H1 (cell line): ENCODE measurements around the gene CEACAM21. TPM values are rescaled to one million over a fixed set of nuclear protein-coding genes. Genes with fewer than 3 reads are reported as not detected.

Experiments used
- CTCF ChIA-PET: fragments of 300-600 bp; sonication (Branson Sonifier 250); formaldehyde crosslinking; loops from one replicate; lab custom pipeline; 2021; ENCODE audit not compliant: partially characterized antibody; lab: Charles Lee
- POLR2A ChIA-PET: fragments of 300-600 bp; sonication (Branson Sonifier 250); formaldehyde crosslinking; loops from one replicate; lab custom pipeline; 2021; ENCODE audit warnings: inconsistent platforms; ENCODE audit not compliant: partially characterized antibody; lab: Charles Lee
- DNase-seq, 2 experiments: peaks; one replicate each; pipeline versions ENCODE4 v3.0.0 to v3.0.0-alpha.2; 2010 to 2022; ENCODE audit warnings: low spot score in 2 of 2, low read depth in 1 of 2, mixed read lengths in 1 of 2
- FAIRE-seq: peaks from 2 replicates; lab custom pipeline; 2011; peaks lifted over from hg19 to GRCh38; lab: Jason Lieb, UNC
- H2AFZ ChIP-seq: 2 replicates; pipeline ENCODE4 v1.8.1; 2012; ENCODE audit warnings: low read length, inconsistent platforms
- H2AK5ac ChIP-seq: 2 replicates; pipeline ENCODE4 v1.6.1; 2013; ENCODE audit warnings: low read depth, low read length
- H2BK120ac ChIP-seq: replicated peaks from 2 replicates; pipeline ENCODE3; 2013; ENCODE audit warnings: low read depth, low read length, inconsistent platforms
- H2BK12ac ChIP-seq: 2 replicates; pipeline ENCODE4 v1.6.1; 2013; ENCODE audit warnings: low read depth, low read length
- H2BK15ac ChIP-seq: 2 replicates; pipeline ENCODE4 v1.6.1; 2013; ENCODE audit warnings: low read length
- H2BK20ac ChIP-seq: 2 replicates; pipeline ENCODE4 v1.6.1; 2013; ENCODE audit warnings: low read length
- H2BK5ac ChIP-seq: 2 replicates; pipeline ENCODE4 v1.6.1; 2013; ENCODE audit warnings: low read depth, low read length
- H3K14ac ChIP-seq: 2 replicates; pipeline ENCODE4 v1.6.1; 2013; ENCODE audit warnings: inconsistent platforms; ENCODE audit not compliant: insufficient read length
- H3K18ac ChIP-seq: 2 replicates; pipeline ENCODE4 v1.6.1; 2013; ENCODE audit warnings: low read length; ENCODE audit errors: extremely low read depth
- H3K23ac ChIP-seq: 2 replicates; pipeline ENCODE4 v1.6.1; 2013; ENCODE audit warnings: inconsistent platforms; ENCODE audit not compliant: insufficient read length
- H3K23me2 ChIP-seq: 2 replicates; pipeline ENCODE4 v1.6.1; 2013; ENCODE audit warnings: low read depth, low read length
- H3K27ac ChIP-seq: 2 replicates; pipeline ENCODE4 v1.6.1; 2011; ENCODE audit warnings: low read depth, low read length, inconsistent platforms
- H3K27me3 ChIP-seq, 4 experiments: replicated peaks in 1 of 4; 1 replicate in 1 of 4; 2 replicates in 3 of 4; pipeline versions ENCODE4 v1.6.1 to v1.8.1; 2011 to 2013; ENCODE audit warnings: low read length in 3 of 4, mild to moderate bottlenecking in 3 of 4, inconsistent platforms in 2 of 4, mixed read lengths in 2 of 4, moderate library complexity in 1 of 4; ENCODE audit not compliant: control insufficient read depth in 3 of 4, insufficient read depth in 3 of 4; ENCODE audit errors: extremely low read depth in 1 of 4
- H3K36me3 ChIP-seq, 4 experiments: 2 replicates each; pipeline versions ENCODE4 v1.6.1 to v1.8.1; 2011 to 2013; ENCODE audit warnings: mild to moderate bottlenecking in 4 of 4, low read length in 3 of 4, moderate library complexity in 2 of 4, control low read depth in 1 of 4, inconsistent platforms in 1 of 4; ENCODE audit not compliant: insufficient read depth in 4 of 4, control insufficient read depth in 2 of 4
- H3K4ac ChIP-seq: replicated peaks from 2 replicates; pipeline ENCODE3; 2013; ENCODE audit warnings: low read length, low read depth, mixed read lengths, inconsistent platforms; ENCODE audit not compliant: insufficient read length
- H3K4me1 ChIP-seq, 4 experiments: replicated peaks in 1 of 4; 1 replicate in 1 of 4; 2 replicates in 3 of 4; pipeline versions ENCODE4 v1.6.1 to v1.8.1; 2011 to 2013; ENCODE audit warnings: low read length in 3 of 4, inconsistent platforms in 2 of 4, mixed read lengths in 1 of 4; ENCODE audit not compliant: insufficient read depth in 4 of 4, control insufficient read depth in 3 of 4
- H3K4me2 ChIP-seq, 2 experiments: 2 replicates each; pipeline versions ENCODE4 v1.6.1 to v1.8.1; 2011 to 2013; ENCODE audit warnings: low read depth in 2 of 2, low read length in 2 of 2, control low read depth in 1 of 2, inconsistent platforms in 1 of 2, mild to moderate bottlenecking in 1 of 2; ENCODE audit not compliant: insufficient read depth in 1 of 2
- H3K4me3 ChIP-seq, 4 experiments: fragments of 200-600, 300-600 bp in 1 of 4; sonication (generic), shearing (Covaris generic), sonication (Bioruptor Twin) in 1 of 4; 2 replicates each; pipeline versions ENCODE4 v1.5.1 to v1.8.1; 2011 to 2016; ENCODE audit warnings: low read length in 4 of 4, low read depth in 3 of 4, control low read depth in 2 of 4, inconsistent platforms in 2 of 4, mild to moderate bottlenecking in 2 of 4, mixed read lengths in 1 of 4, moderate library complexity in 1 of 4; ENCODE audit not compliant: insufficient read depth in 2 of 4; ENCODE audit errors: extremely low read depth in 1 of 4
- H3K56ac ChIP-seq: replicated peaks from 2 replicates; pipeline ENCODE3; 2013; ENCODE audit warnings: low read depth, mild to moderate bottlenecking, mixed read lengths, low read length, inconsistent platforms; ENCODE audit not compliant: insufficient read length
- H3K79me1 ChIP-seq: 2 replicates; pipeline ENCODE4 v1.6.1; 2013; ENCODE audit warnings: low read depth, low read length, control low read depth
- H3K79me2 ChIP-seq, 2 experiments: 2 replicates each; pipeline versions ENCODE4 v1.6.1 to v1.8.1; 2012 to 2013; ENCODE audit warnings: low read length in 2 of 2, mild to moderate bottlenecking in 2 of 2, inconsistent platforms in 1 of 2; ENCODE audit not compliant: insufficient read depth in 2 of 2, control insufficient read depth in 1 of 2
- H3K9ac ChIP-seq, 4 experiments: replicated peaks in 1 of 4; 1 replicate in 1 of 4; 2 replicates in 3 of 4; pipeline versions ENCODE4 v1.6.1 to v1.8.1; 2011 to 2013; ENCODE audit warnings: low read depth in 3 of 4, low read length in 3 of 4, control low read depth in 2 of 4, mild to moderate bottlenecking in 2 of 4, moderate library complexity in 2 of 4, inconsistent platforms in 1 of 4; ENCODE audit errors: extremely low read depth in 1 of 4
- H3K9me3 ChIP-seq, 2 experiments: 2 replicates each; pipeline versions ENCODE4 v1.6.1 to v1.8.1; 2012 to 2013; ENCODE audit warnings: mild to moderate bottlenecking in 2 of 2, moderate library complexity in 2 of 2, control low read depth in 1 of 2, inconsistent platforms in 1 of 2, low read depth in 1 of 2, low read length in 1 of 2, mixed read lengths in 1 of 2; ENCODE audit not compliant: insufficient read depth in 2 of 2
- H4K20me1 ChIP-seq, 2 experiments: replicated peaks in 1 of 2; 2 replicates each; pipeline versions ENCODE3 to v1.8.1; 2011 to 2013; ENCODE audit warnings: inconsistent platforms in 2 of 2, low read length in 2 of 2, mild to moderate bottlenecking in 1 of 2; ENCODE audit not compliant: insufficient read depth in 2 of 2, control insufficient read depth in 1 of 2
- H4K5ac ChIP-seq: 2 replicates; pipeline ENCODE4 v1.6.1; 2013; ENCODE audit warnings: low read length, low read depth, mixed read lengths, inconsistent platforms; ENCODE audit not compliant: insufficient read length
- H4K8ac ChIP-seq: 2 replicates; pipeline ENCODE4 v1.8.0; 2013; ENCODE audit warnings: mild to moderate bottlenecking, moderate library complexity, low read length, inconsistent platforms; ENCODE audit not compliant: insufficient read depth; ENCODE audit errors: extremely low read depth
- H4K91ac ChIP-seq: replicated peaks from 2 replicates; pipeline ENCODE3; 2013; ENCODE audit warnings: low read length, mixed read lengths, inconsistent platforms; ENCODE audit not compliant: insufficient read length
- BCL11A ChIP-seq, 2 experiments: IDR thresholded peaks; one replicate each; pipeline ENCODE4 v1.6.1; 2011; ENCODE audit warnings: low read depth in 2 of 2, low read length in 2 of 2, mild to moderate bottlenecking in 2 of 2
- CHD2 ChIP-seq: IDR thresholded peaks from 2 replicates; pipeline ENCODE4 v1.6.1; 2012; ENCODE audit warnings: low read length, improper control_type of control experiment
- EP300 ChIP-seq, 2 experiments: IDR thresholded peaks; 1 replicate in 1 of 2; 2 replicates in 1 of 2; pipeline ENCODE4 v1.6.1; 2011 to 2012; ENCODE audit warnings: low read depth in 2 of 2, low read length in 2 of 2, mild to moderate bottlenecking in 2 of 2, borderline replicate concordance in 1 of 2, inconsistent platforms in 1 of 2, moderate library complexity in 1 of 2
- FOSL1 ChIP-seq: IDR thresholded peaks from 2 replicates; pipeline ENCODE4 v1.6.1; 2011; ENCODE audit warnings: mild to moderate bottlenecking, low read depth, low read length, moderate library complexity; ENCODE audit not compliant: insufficient read depth
- SIX5 ChIP-seq: IDR thresholded peaks from 2 replicates; pipeline ENCODE4 v1.6.1; 2011; ENCODE audit warnings: mild to moderate bottlenecking, low read depth, low read length
- USF2 ChIP-seq: IDR thresholded peaks from 2 replicates; pipeline ENCODE4 v1.6.1; 2011; ENCODE audit warnings: low read length, improper control_type of control experiment
- WGBS, 2 experiments: shearing (Covaris generic) in 1 of 2; methylation state at CpG; one replicate each; pipeline versions ENCODE4 v1.1.6 to v1.1.7; 2013 to 2015; ENCODE audit warnings: low lambda C conversion rate in 2 of 2, mixed read lengths in 2 of 2, inconsistent platforms in 1 of 2, low coverage in 1 of 2, missing lambda C conversion rate in 1 of 2; ENCODE audit not compliant: insufficient replicate concordance in 2 of 2, insufficient coverage in 1 of 2, insufficient read length in 1 of 2; ENCODE audit errors: extremely low coverage in 1 of 2, missing lambda C conversion rate in 1 of 2; 5-methylcytosine and 5-hydroxymethylcytosine counted together
- polyA plus RNA-seq, 7 experiments: library from polyadenylated mRNA; depleted of rRNA in 3 of 7; stranded (reverse) in 5 of 7; unstranded in 2 of 7; fragments of >200 nt in 5 of 7; fragments of 200-250 nt in 2 of 7; gene quantifications; 1 replicate in 5 of 7; 2 replicates in 1 of 7; 4 replicates in 1 of 7; pipeline versions ENCODE4 v1.2.1 to v1.2.3, GENCODE V29; 2011 to 2013; ENCODE audit warnings: missing spikeins in 2 of 7, mixed read lengths in 2 of 7
- total RNA-seq: library from RNA; stranded (reverse); fragmentation: NEBNext Ultra II Directional; extraction: Animal tissue kit (Norgen Biotek cat#: 25700); gene quantifications from 2 replicates; pipeline ENCODE4 v1.2.1, GENCODE V29; 2021
- TF ChIP-seq, protein P1 (sequence below): IDR thresholded peaks from 2 replicates; pipeline ENCODE4 v1.6.1; 2012; ENCODE audit warnings: inconsistent platforms
- TF ChIP-seq, protein P2 (sequence below), 3 experiments: IDR thresholded peaks; 1 replicate in 2 of 3; 2 replicates in 1 of 3; pipeline versions ENCODE4 v1.5.1 to v1.6.1; 2011; ENCODE audit warnings: low read length in 3 of 3, mild to moderate bottlenecking in 3 of 3, inconsistent platforms in 2 of 3, low read depth in 1 of 3, moderate library complexity in 1 of 3; ENCODE audit not compliant: insufficient read depth in 1 of 3; ENCODE audit errors: control extremely low read depth in 1 of 3

The CEACAM21 gene
- total and polyA plus RNA-seq, 2 of the 8 experiments (the other 6 are each of a cell fraction or from before 2014, with no cell fraction given) = not detected

GRCh38 chr19:41587101-41587837 lies 11.3 kb downstream of the CEACAM21 start:
- no peak overlapping the region for H2BK5ac ChIP-seq
- no peaks in the 10 kb centered on the region for H3K36me3 ChIP-seq
- no peak overlapping the region for H3K56ac ChIP-seq
- no peak overlapping the region for H2BK20ac ChIP-seq
- no peak overlapping the region for H4K91ac ChIP-seq
- no peak for DNase-seq
- H2BK120ac ChIP-seq = no peak overlapping the region
- H2BK15ac ChIP-seq = no peak overlapping the region
- no peak overlapping the region for H4K5ac ChIP-seq
- H3K23ac ChIP-seq = no peak overlapping the region
- no peak overlapping the region for H3K9ac ChIP-seq
- no peaks in the 10 kb centered on the region for H3K79me1 ChIP-seq
- H4K8ac ChIP-seq = no peak overlapping the region
- no peaks in the 10 kb centered on the region for H3K23me2 ChIP-seq
- POLR2A ChIA-PET = no interaction called here
- no peak overlapping the region for H3K18ac ChIP-seq
- no peak overlapping the region for H2BK12ac ChIP-seq
- H3K79me2 ChIP-seq = no peaks in the 10 kb centered on the region
- CTCF ChIA-PET = interaction anchor here (0.6 to 2.1 kb wide), 3 partner anchors 16 to 250 kb away, joined by 4 to 9 read pairs (median 7); no protein-coding TSS in a partner anchor
- H3K9me3 ChIP-seq = peaks cover 69 to 89% of the 10 kb centered on the region in 2 experiments
- H3K14ac ChIP-seq = no peak overlapping the region
- no peaks in the 10 kb centered on the region for H4K20me1 ChIP-seq
- no peaks in the 10 kb centered on the region for H3K27me3 ChIP-seq
- no peak overlapping the region for H3K4me2 ChIP-seq
- H3K4me3 ChIP-seq = no peak overlapping the region
- WGBS, 2 experiments = 67% methylated on average over 9 of the region's 9 CpGs; no CpG with 5 or more reads in 1 of the 2 experiments
- no peak overlapping the region for H3K27ac ChIP-seq
- no peaks in the 10 kb centered on the region for H3K4me1 ChIP-seq
- H2AK5ac ChIP-seq = no peak overlapping the region
- FAIRE-seq = no peak
- H3K4ac ChIP-seq = no peak overlapping the region
- H2AFZ ChIP-seq = no peak overlapping the region
- no peak for TF ChIP-seq FOSL1
- TF ChIP-seq EP300 (IDR thresholded peaks at IDR 0.05; ENCODE audit: borderline replicate concordance in 1 of 2, low read depth in 2 of 2, low read length in 2 of 2) = no peak
- no peak for TF ChIP-seq BCL11A (IDR thresholded peaks at IDR 0.05; ENCODE audit: low read depth in 2 of 2, low read length in 2 of 2)
- TF ChIP-seq, protein P1, sequence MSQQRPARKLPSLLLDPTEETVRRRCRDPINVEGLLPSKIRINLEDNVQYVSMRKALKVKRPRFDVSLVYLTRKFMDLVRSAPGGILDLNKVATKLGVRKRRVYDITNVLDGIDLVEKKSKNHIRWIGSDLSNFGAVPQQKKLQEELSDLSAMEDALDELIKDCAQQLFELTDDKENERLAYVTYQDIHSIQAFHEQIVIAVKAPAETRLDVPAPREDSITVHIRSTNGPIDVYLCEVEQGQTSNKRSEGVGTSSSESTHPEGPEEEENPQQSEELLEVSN = no peak
- TF ChIP-seq CHD2 = no peak
- TF ChIP-seq USF2 = no peak
- TF ChIP-seq, protein P2, sequence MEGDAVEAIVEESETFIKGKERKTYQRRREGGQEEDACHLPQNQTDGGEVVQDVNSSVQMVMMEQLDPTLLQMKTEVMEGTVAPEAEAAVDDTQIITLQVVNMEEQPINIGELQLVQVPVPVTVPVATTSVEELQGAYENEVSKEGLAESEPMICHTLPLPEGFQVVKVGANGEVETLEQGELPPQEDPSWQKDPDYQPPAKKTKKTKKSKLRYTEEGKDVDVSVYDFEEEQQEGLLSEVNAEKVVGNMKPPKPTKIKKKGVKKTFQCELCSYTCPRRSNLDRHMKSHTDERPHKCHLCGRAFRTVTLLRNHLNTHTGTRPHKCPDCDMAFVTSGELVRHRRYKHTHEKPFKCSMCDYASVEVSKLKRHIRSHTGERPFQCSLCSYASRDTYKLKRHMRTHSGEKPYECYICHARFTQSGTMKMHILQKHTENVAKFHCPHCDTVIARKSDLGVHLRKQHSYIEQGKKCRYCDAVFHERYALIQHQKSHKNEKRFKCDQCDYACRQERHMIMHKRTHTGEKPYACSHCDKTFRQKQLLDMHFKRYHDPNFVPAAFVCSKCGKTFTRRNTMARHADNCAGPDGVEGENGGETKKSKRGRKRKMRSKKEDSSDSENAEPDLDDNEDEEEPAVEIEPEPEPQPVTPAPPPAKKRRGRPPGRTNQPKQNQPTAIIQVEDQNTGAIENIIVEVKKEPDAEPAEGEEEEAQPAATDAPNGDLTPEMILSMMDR (IDR thresholded peaks at IDR 0.05; ENCODE audit: control extremely low read depth in 1 of 3, insufficient read depth in 1 of 3, low read depth in 1 of 3, low read length in 3 of 3) = no peak
- TF ChIP-seq SIX5 = no peak
